ENCODE results near the gene C17orf75. TPM values are rescaled to one million over a fixed set of nuclear protein-coding genes. Genes with fewer than 3 reads are reported as not detected.
A peak's percentile ranks its signal among the peaks of the same experiment; 100 is the strongest.

Gene C17orf75
- total and polyA plus RNA-seq, 2 of the 8 experiments (the other 6 are each of a cell fraction or from before 2014, with no cell fraction given), result 15.8 to 42.6 TPM

GRCh38 chr17:32341141-32341856 is 674 bp downstream of the C17orf75 start:
- H3K36me3 ChIP-seq (ENCODE audit: control insufficient read depth in 2 of 4, insufficient read depth in 4 of 4, low read length in 3 of 4), result peaks cover 0 to 25% (median 10%) of the 10 kb centered on the region in 4 experiments; a peak in 5 of 8 replicates
- H3K23ac ChIP-seq (ENCODE audit: insufficient read length), result no peak overlapping the region
- no peak overlapping the region for H4K8ac ChIP-seq (ENCODE audit: extremely low read depth, insufficient read depth, low read length)
- H3K79me1 ChIP-seq (ENCODE audit: low read depth, low read length), result no peaks in the 10 kb centered on the region
- no peaks in the 10 kb centered on the region for H3K79me2 ChIP-seq (ENCODE audit: control insufficient read depth in 1 of 2, insufficient read depth in 2 of 2, low read length in 2 of 2)
- no peak overlapping the region for H3K4ac ChIP-seq (replicated peaks; ENCODE audit: insufficient read length, low read depth, low read length)
- no peak overlapping the region for H3K14ac ChIP-seq (ENCODE audit: insufficient read length)
- H3K18ac ChIP-seq (ENCODE audit: extremely low read depth, low read length), result peak overlapping the region; percentile 90
- H3K9ac ChIP-seq (replicated peaks in 1 of 4; ENCODE audit: extremely low read depth in 1 of 4, low read depth in 3 of 4, low read length in 3 of 4), result peak overlapping the region; percentile 45 to 93 (median 84)
- DNase-seq (ENCODE audit: low read depth in 1 of 2, low spot score in 2 of 2) (no peak), FAIRE-seq (no peak)
- no peak overlapping the region for H2BK120ac ChIP-seq (replicated peaks; ENCODE audit: low read depth, low read length)
- H4K20me1 ChIP-seq (replicated peaks in 1 of 2; ENCODE audit: control insufficient read depth in 1 of 2, insufficient read depth in 2 of 2, low read length in 2 of 2), result no peaks in the 10 kb centered on the region
- CTCF ChIA-PET (ENCODE audit: partially characterized antibody), result interaction anchor here (0.8 to 2.8 kb wide), 4 partner anchors 13 to 79 kb away, joined by 3 to 16 read pairs (median 4); no protein-coding TSS in a partner anchor
- H3K27ac ChIP-seq (ENCODE audit: low read depth, low read length), result peak overlapping the region; percentile 55; the same call in 1 of the 2 replicates
- 17% methylated on average over 12 of the region's 13 CpGs; no CpG with 5 or more reads in 1 of the 2 experiments for WGBS, 2 experiments (ENCODE audit: extremely low coverage in 1 of 2, insufficient coverage in 1 of 2, insufficient read length in 1 of 2, insufficient replicate concordance in 2 of 2, low coverage in 1 of 2, low lambda C conversion rate in 2 of 2, missing lambda C conversion rate in 1 of 2)
- no peak overlapping the region for H3K56ac ChIP-seq (replicated peaks; ENCODE audit: insufficient read length, low read depth, low read length)
- peak overlapping the region; percentile 90 for H2AK5ac ChIP-seq (ENCODE audit: low read depth, low read length)
- peak overlapping the region; percentile 52 to 89 (median 80) for H3K4me3 ChIP-seq (ENCODE audit: extremely low read depth in 1 of 4, insufficient read depth in 2 of 4, low read depth in 3 of 4, low read length in 4 of 4)
- no peaks in the 10 kb centered on the region for H3K9me3 ChIP-seq (ENCODE audit: insufficient read depth in 2 of 2, low read depth in 1 of 2, low read length in 1 of 2)
- peak overlapping the region; percentile 91 to 97 for H3K4me2 ChIP-seq (ENCODE audit: insufficient read depth in 1 of 2, low read depth in 2 of 2, low read length in 2 of 2)
- peaks cover 7% of the 10 kb centered on the region; the same call in 1 of the 2 replicates for H3K23me2 ChIP-seq (ENCODE audit: low read depth, low read length)
- no peak overlapping the region for H2BK12ac ChIP-seq (ENCODE audit: low read depth, low read length)
- peak overlapping the region; percentile 46; the same call in 1 of the 2 replicates for H2AFZ ChIP-seq (ENCODE audit: low read length)
- POLR2A ChIA-PET (ENCODE audit: partially characterized antibody), result interaction anchor here (0.6 to 4.4 kb wide), 8 partner anchors 10 to 103 kb away, joined by 3 to 26 read pairs (median 4); partner anchors contain the start of gene PSMD11
- H4K91ac ChIP-seq (replicated peaks; ENCODE audit: insufficient read length, low read length), result peak overlapping the region; percentile 82
- no peak overlapping the region; the same call in 1 of the 2 replicates for H2BK15ac ChIP-seq (ENCODE audit: low read length)
- H3K4me1 ChIP-seq (replicated peaks in 1 of 4; ENCODE audit: control insufficient read depth in 3 of 4, insufficient read depth in 4 of 4, low read length in 3 of 4), result peaks cover 0 to 4% (median under 1%) of the 10 kb centered on the region in 4 experiments; a peak in 2 of 7 replicates
- H3K27me3 ChIP-seq (replicated peaks in 1 of 4; ENCODE audit: control insufficient read depth in 3 of 4, extremely low read depth in 1 of 4, insufficient read depth in 3 of 4, low read length in 3 of 4), result no peaks in the 10 kb centered on the region
- peak overlapping the region; percentile 27 for H4K5ac ChIP-seq (ENCODE audit: insufficient read length, low read depth, low read length)
- H2BK5ac ChIP-seq (ENCODE audit: low read depth, low read length), result peak overlapping the region; percentile 75
- no peak overlapping the region for H2BK20ac ChIP-seq (ENCODE audit: low read length)
- TF ChIP-seq CREB1 (IDR thresholded peaks at IDR 0.05) (no peak), SRF (IDR thresholded peaks at IDR 0.05; ENCODE audit: low read depth, low read length) (no peak), JUN (IDR thresholded peaks at IDR 0.05; ENCODE audit: low read depth, low read length) (no peak)
